Measurements from ENCODE around the gene DNHD1.

Gene DNHD1

GRCh38 chr11:6565325-6565724 lies 68.2 kb downstream of the DNHD1 start:
- DNase-seq: no peak

GRCh38 chr11:6565988-6566703 lies 69.1 kb downstream of the DNHD1 start:
- DNase-seq: no peak

- no peak for DNase-seq
Measured at GRCh38 chr11:6566704-6567370, 69.8 kb downstream of the DNHD1 start.

GRCh38 chr11:6567371-6567745 lies 70.3 kb downstream of the DNHD1 start:
- no peak for DNase-seq

- DNase-seq: peak; percentile 61
Measured at GRCh38 chr11:6568191-6568918, 71.3 kb downstream of the DNHD1 start.

GRCh38 chr11:6569706-6570105 lies 72.6 kb downstream of the DNHD1 start:
- DNase-seq: no peak

GRCh38 chr11:6570691-6571427 lies 73.8 kb downstream of the DNHD1 start:
- no peak for DNase-seq

GRCh38 chr11:6571434-6572008 lies 74.4 kb downstream of the DNHD1 start:
- no peak for DNase-seq

- no peak for DNase-seq
Measured at GRCh38 chr11:6572215-6572614, 75.1 kb downstream of the DNHD1 start.

GRCh38 chr11:6574816-6575715 lies 78.0 kb downstream of the DNHD1 start:
- no peak for DNase-seq

- DNase-seq: peak; percentile 69
Measured at GRCh38 chr11:6576471-6577373, 79.6 kb downstream of the DNHD1 start.

- no peak for DNase-seq
Measured at GRCh38 chr11:6578134-6578533, 81.1 kb downstream of the DNHD1 start.

GRCh38 chr11:6579681-6580080 lies 82.6 kb downstream of the DNHD1 start:
- DNase-seq: no peak

- no peak for DNase-seq
Measured at GRCh38 chr11:6583584-6583983, 86.5 kb downstream of the DNHD1 start.

GRCh38 chr11:6584528-6584927 lies 87.4 kb downstream of the DNHD1 start:
- DNase-seq: no peak

- DNase-seq: no peak
Measured at GRCh38 chr11:6586434-6587359, 89.6 kb downstream of the DNHD1 start.

- DNase-seq: no peak
Measured at GRCh38 chr11:6587360-6587953, 90.4 kb downstream of the DNHD1 start.

- DNase-seq: no peak
Measured at GRCh38 chr11:6588018-6588417, 90.9 kb downstream of the DNHD1 start.

GRCh38 chr11:6594142-6594768 lies 97.2 kb downstream of the DNHD1 start:
- DNase-seq: no peak
